ENCODE measurements around the gene STPG3. TPM values are rescaled to one million over a fixed set of nuclear protein-coding genes. Genes with fewer than 3 reads are reported as not detected.

Gene STPG3
- total RNA-seq, 1 donor from 2014 or later, result not detected

- Mint-ChIP-seq H3K27me3 (ENCODE audit: unreplicated experiment) (peaks cover 9% of the 10 kb centered on the region), H3K36me3 (ENCODE audit: low read depth, unreplicated experiment) (peaks cover 4% of the 10 kb centered on the region)
- TF ChIP-seq, protein P1, sequence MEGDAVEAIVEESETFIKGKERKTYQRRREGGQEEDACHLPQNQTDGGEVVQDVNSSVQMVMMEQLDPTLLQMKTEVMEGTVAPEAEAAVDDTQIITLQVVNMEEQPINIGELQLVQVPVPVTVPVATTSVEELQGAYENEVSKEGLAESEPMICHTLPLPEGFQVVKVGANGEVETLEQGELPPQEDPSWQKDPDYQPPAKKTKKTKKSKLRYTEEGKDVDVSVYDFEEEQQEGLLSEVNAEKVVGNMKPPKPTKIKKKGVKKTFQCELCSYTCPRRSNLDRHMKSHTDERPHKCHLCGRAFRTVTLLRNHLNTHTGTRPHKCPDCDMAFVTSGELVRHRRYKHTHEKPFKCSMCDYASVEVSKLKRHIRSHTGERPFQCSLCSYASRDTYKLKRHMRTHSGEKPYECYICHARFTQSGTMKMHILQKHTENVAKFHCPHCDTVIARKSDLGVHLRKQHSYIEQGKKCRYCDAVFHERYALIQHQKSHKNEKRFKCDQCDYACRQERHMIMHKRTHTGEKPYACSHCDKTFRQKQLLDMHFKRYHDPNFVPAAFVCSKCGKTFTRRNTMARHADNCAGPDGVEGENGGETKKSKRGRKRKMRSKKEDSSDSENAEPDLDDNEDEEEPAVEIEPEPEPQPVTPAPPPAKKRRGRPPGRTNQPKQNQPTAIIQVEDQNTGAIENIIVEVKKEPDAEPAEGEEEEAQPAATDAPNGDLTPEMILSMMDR (IDR thresholded peaks at IDR 0.05; ENCODE audit: unreplicated experiment), result no peak
These were observed 25.6 kb downstream of the STPG3 start for GRCh38 chr9:137276473-137277328.

GRCh38 chr9:137277329-137278041 lies 26.4 kb downstream of the STPG3 start, which contains the start of gene TOR4A:
Gene TOR4A, plus strand, starts transcription at chr9:137277726. Its CDS starts 964 bp downstream, at chr9:137278690.
- H3K36me3 Mint-ChIP-seq (ENCODE audit: low read depth, unreplicated experiment), result peaks cover 11% of the 10 kb centered on the region
- H3K4me1 Mint-ChIP-seq (ENCODE audit: unreplicated experiment), result peaks cover 21% of the 10 kb centered on the region
- no peaks in the 10 kb centered on the region for H3K9me3 Mint-ChIP-seq (ENCODE audit: unreplicated experiment)
- DNase-seq (ENCODE audit: low spot score), result peak; percentile 86
- H3K27me3 Mint-ChIP-seq (ENCODE audit: unreplicated experiment), result peaks cover 12% of the 10 kb centered on the region
- TF ChIP-seq, protein P1 (IDR thresholded peaks at IDR 0.05; ENCODE audit: unreplicated experiment), result no peak
- H3K27ac Mint-ChIP-seq (ENCODE audit: unreplicated experiment), result peak within 1 kb of the TSS; percentile 93
- peak within 1 kb of the TSS; percentile 87 for H3K4me3 Mint-ChIP-seq (ENCODE audit: unreplicated experiment)

More at GRCh38 chr9:137276473-137277328, 25.6 kb downstream of the STPG3 start:
- Mint-ChIP-seq H3K4me1 (ENCODE audit: unreplicated experiment) (peaks cover 21% of the 10 kb centered on the region), H3K4me3 (ENCODE audit: unreplicated experiment) (no peak overlapping the region), H3K27ac (ENCODE audit: unreplicated experiment) (peak overlapping the region; percentile 93), H3K9me3 (ENCODE audit: unreplicated experiment) (no peaks in the 10 kb centered on the region)
- DNase-seq (ENCODE audit: low spot score), result peak; percentile 46

DNA sequence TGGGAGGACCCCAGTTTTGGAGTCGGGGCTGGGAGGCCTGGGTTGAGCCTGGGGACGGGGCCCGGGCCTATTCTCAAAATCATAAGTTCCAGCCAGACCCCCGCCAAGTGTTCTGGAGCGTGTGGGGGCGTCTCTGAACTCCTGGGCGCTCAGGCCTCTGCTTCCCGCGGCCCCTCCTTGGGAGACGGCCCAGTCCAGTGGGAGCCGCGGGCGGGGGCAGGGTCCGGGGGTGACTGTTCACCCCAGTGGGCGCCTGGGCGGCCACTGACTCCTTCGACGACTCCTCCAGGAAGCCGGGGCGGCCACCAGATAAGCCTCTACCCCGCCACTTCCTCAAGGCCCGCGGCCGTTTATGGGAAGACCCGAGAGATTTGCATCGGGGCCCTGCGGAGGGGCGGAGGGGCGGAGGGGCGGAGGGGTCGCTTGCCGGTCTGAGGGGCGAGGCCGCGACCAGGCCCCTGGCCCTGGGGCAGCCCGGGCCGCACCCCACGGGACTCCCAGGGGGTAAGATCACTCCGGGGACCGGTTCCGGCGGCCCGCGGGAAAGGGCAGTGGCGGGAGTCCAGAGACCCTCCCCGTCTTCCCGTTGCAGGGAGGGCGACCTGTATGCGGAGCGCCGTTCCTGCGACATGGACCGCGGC lies 27.1 kb downstream of the STPG3 start:
- peak overlapping the region; percentile 89 for H3K27ac Mint-ChIP-seq (ENCODE audit: unreplicated experiment)

GRCh38 chr9:137278721-137279711 lies 27.9 kb downstream of the STPG3 start:
- no peaks in the 10 kb centered on the region for H3K9me3 Mint-ChIP-seq (ENCODE audit: unreplicated experiment)
- H3K36me3 Mint-ChIP-seq (ENCODE audit: low read depth, unreplicated experiment), result peaks cover 9% of the 10 kb centered on the region
- peaks cover 21% of the 10 kb centered on the region for H3K4me1 Mint-ChIP-seq (ENCODE audit: unreplicated experiment)
- no peak for DNase-seq (ENCODE audit: low spot score)
- no peak overlapping the region for H3K4me3 Mint-ChIP-seq (ENCODE audit: unreplicated experiment)
- no peak overlapping the region for H3K27ac Mint-ChIP-seq (ENCODE audit: unreplicated experiment)
- peaks cover 12% of the 10 kb centered on the region for H3K27me3 Mint-ChIP-seq (ENCODE audit: unreplicated experiment)
- TF ChIP-seq, protein P1 (IDR thresholded peaks at IDR 0.05; ENCODE audit: unreplicated experiment), result no peak

More for the DNA sequence above, 27.1 kb downstream of the STPG3 start:
- peaks cover 12% of the 10 kb centered on the region for H3K27me3 Mint-ChIP-seq (ENCODE audit: unreplicated experiment)
- peak; percentile 52 for DNase-seq (ENCODE audit: low spot score)
- peaks cover 21% of the 10 kb centered on the region for H3K4me1 Mint-ChIP-seq (ENCODE audit: unreplicated experiment)
- H3K4me3 Mint-ChIP-seq (ENCODE audit: unreplicated experiment), result peak overlapping the region; percentile 87
- no peaks in the 10 kb centered on the region for H3K9me3 Mint-ChIP-seq (ENCODE audit: unreplicated experiment)
- H3K36me3 Mint-ChIP-seq (ENCODE audit: low read depth, unreplicated experiment), result peaks cover 14% of the 10 kb centered on the region
- TF ChIP-seq, protein P1 (IDR thresholded peaks at IDR 0.05; ENCODE audit: unreplicated experiment), result no peak

Measured in endothelial cell (in vitro differentiated cells).